SK-N-SH treated with all-trans-retinoic acid at 6 μM for 48 hours (cell line): Measurements from ENCODE around the gene RAN.

Experiments used
- CSDC2 ChIP-seq: fragments of 250-450 bp; sonication (Bioruptor Pico); IDR thresholded peaks from 2 replicates; pipeline ENCODE4 v1.5.0; 2020; ENCODE audit warnings: mild to moderate bottlenecking, moderate library complexity
- ISL1 ChIP-seq: fragments of 250-450 bp; sonication (Bioruptor Pico); IDR thresholded peaks from 2 replicates; pipeline ENCODE4 v2.1.2; 2022; ENCODE audit warnings: mild to moderate bottlenecking, moderate library complexity
- ZNF70 ChIP-seq: fragments of 450-650 bp; formaldehyde crosslinking; IDR thresholded peaks from 2 replicates; pipeline ENCODE4 v1.5.0; 2020; ENCODE audit warnings: mild to moderate bottlenecking, moderate library complexity
- TF ChIP-seq, protein P1 (sequence below): fragments of 250-450 bp; sonication (Bioruptor Pico); IDR thresholded peaks from 2 replicates; pipeline ENCODE4 v1.5.1; 2021; ENCODE audit warnings: mild to moderate bottlenecking, moderate library complexity
- TF ChIP-seq, protein P2 (sequence below): fragments of 250-450 bp; sonication (Bioruptor Pico); IDR thresholded peaks from 2 replicates; pipeline ENCODE4 v1.8.0; 2020; ENCODE audit warnings: mild to moderate bottlenecking, moderate library complexity, borderline replicate concordance

DNA sequence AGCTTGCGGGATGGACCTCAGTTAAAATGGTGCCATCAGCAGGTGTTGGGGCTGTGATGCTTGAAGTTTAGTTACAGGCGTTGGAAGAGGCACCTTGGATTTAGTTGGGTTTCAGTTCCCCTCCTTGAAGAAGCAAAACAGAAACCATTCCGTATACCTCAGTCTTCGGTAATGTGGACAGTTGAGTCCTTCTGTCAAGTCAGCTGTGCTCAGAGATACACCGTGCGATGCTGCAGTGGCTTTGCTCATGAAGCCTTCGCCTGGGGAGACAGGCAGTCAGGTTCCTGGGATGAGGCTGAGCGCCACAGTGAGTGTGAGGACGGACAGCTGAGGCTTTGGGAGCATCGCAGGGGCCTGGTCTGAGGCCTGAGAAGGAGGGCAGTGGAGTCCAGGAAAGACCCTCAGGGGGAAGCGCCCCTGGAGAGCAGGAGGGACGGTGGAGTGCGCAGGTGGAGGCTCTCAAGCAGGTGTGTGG, 7.4 kb downstream of the RAN start:
- TF ChIP-seq CSDC2 (CRISPR knock-in tag) (no peak), ISL1 (CRISPR knock-in tag) (no peak), ZNF70 (CRISPR knock-in tag) (no peak)
- TF ChIP-seq, protein P1, sequence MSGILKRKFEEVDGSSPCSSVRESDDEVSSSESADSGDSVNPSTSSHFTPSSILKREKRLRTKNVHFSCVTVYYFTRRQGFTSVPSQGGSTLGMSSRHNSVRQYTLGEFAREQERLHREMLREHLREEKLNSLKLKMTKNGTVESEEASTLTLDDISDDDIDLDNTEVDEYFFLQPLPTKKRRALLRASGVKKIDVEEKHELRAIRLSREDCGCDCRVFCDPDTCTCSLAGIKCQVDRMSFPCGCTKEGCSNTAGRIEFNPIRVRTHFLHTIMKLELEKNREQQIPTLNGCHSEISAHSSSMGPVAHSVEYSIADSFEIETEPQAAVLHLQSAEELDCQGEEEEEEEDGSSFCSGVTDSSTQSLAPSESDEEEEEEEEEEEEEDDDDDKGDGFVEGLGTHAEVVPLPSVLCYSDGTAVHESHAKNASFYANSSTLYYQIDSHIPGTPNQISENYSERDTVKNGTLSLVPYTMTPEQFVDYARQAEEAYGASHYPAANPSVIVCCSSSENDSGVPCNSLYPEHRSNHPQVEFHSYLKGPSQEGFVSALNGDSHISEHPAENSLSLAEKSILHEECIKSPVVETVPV (CRISPR knock-in tag): no peak
- TF ChIP-seq, protein P2, sequence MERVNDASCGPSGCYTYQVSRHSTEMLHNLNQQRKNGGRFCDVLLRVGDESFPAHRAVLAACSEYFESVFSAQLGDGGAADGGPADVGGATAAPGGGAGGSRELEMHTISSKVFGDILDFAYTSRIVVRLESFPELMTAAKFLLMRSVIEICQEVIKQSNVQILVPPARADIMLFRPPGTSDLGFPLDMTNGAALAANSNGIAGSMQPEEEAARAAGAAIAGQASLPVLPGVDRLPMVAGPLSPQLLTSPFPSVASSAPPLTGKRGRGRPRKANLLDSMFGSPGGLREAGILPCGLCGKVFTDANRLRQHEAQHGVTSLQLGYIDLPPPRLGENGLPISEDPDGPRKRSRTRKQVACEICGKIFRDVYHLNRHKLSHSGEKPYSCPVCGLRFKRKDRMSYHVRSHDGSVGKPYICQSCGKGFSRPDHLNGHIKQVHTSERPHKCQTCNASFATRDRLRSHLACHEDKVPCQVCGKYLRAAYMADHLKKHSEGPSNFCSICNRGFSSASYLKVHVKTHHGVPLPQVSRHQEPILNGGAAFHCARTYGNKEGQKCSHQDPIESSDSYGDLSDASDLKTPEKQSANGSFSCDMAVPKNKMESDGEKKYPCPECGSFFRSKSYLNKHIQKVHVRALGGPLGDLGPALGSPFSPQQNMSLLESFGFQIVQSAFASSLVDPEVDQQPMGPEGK (CRISPR knock-in tag): no peak
